Calu3 (cell line): ENCODE results near the gene HMOX1. TPM values are rescaled to one million over a fixed set of nuclear protein-coding genes. Genes with fewer than 3 reads are reported as not detected.
A peak's percentile ranks its signal among the peaks of the same experiment; 100 is the strongest.
"Not testable (repeated sequence)": the region's sequence is repeated elsewhere in the genome, so short reads cannot be mapped to it uniquely, and the experiment has no call there.

Experiments used
- BruUV-seq: library from RNA; stranded (reverse); fragments of 400-500 nt; replicated peaks from 2 replicates; lab custom pipeline; 2021; lab: Mats Ljungman, UMichigan
- CTCF ChIA-PET: fragments of 300-600 bp; sonication (Branson Sonifier 250); formaldehyde crosslinking; loops from one replicate; lab custom pipeline; 2022; ENCODE audit warnings: antibody characterized with exemption; lab: Charles Lee
- DNase-seq: peaks from one replicate; pipeline ENCODE4 v3.0.0; 2022
- H3K27ac Mint-ChIP-seq: one replicate; pipeline ENCODE4 v1.8.0; 2022; ENCODE audit warnings: mixed read lengths; ENCODE audit not compliant: unreplicated experiment
- H3K27me3 Mint-ChIP-seq: one replicate; pipeline ENCODE4 v1.8.0; 2022; ENCODE audit warnings: mixed read lengths; ENCODE audit not compliant: unreplicated experiment
- H3K36me3 Mint-ChIP-seq: one replicate; pipeline ENCODE4 v1.8.0; 2022; ENCODE audit warnings: mild to moderate bottlenecking, moderate library complexity, mixed read lengths; ENCODE audit not compliant: insufficient read depth, unreplicated experiment
- H3K4me1 Mint-ChIP-seq: one replicate; pipeline ENCODE4 v1.8.0; 2022; ENCODE audit warnings: mild to moderate bottlenecking, low read depth, mixed read lengths; ENCODE audit not compliant: unreplicated experiment
- H3K4me3 Mint-ChIP-seq: one replicate; pipeline ENCODE4 v1.8.0; 2022; ENCODE audit warnings: mild to moderate bottlenecking, low read depth, moderate library complexity, mixed read lengths; ENCODE audit not compliant: unreplicated experiment
- H3K9me3 Mint-ChIP-seq: one replicate; pipeline ENCODE4 v1.8.0; 2022; ENCODE audit warnings: low read depth, mixed read lengths; ENCODE audit not compliant: unreplicated experiment
- CTCF ChIP-seq: fragments of 200-600 bp; IDR thresholded peaks from one replicate; pipeline ENCODE4 v1.8.0; 2022; ENCODE audit warnings: antibody characterized with exemption; ENCODE audit not compliant: unreplicated experiment
- intact Hi-C: fragments of 100-400 bp; cut with micrococcal nuclease; formaldehyde crosslinking; loops from one replicate; pipeline ENCODE4 v1.10.0; 2022; ENCODE audit not compliant: unreplicated experiment
- total RNA-seq: library from RNA; stranded (reverse); gene quantifications from 2 replicates; pipeline ENCODE4 v1.2.3, GENCODE V29; 2022

HMOX1 gene
- total RNA-seq, 1 experiment from 2014 or later = 0.85 TPM

GRCh38 chr22:35435201-35435740, 54.4 kb downstream of the HMOX1 start:
- no peak for TF ChIP-seq CTCF
- Mint-ChIP-seq H3K4me1 (no peaks in the 10 kb centered on the region), H3K4me3 (no peak overlapping the region), H3K9me3 (peaks cover 7% of the 10 kb centered on the region), H3K27ac (no peak overlapping the region), H3K36me3 (peaks cover 8% of the 10 kb centered on the region), H3K27me3 (no peaks in the 10 kb centered on the region)
- CTCF ChIA-PET = interaction anchor here (0.7 kb wide), 1 partner anchor 329 kb away, joined by 3 read pairs; no protein-coding TSS in a partner anchor
- BruUV-seq = no TSS peak
- intact Hi-C loops = no loop called here
- DNase-seq = no peak

- no peak overlapping the region for H3K4me3 Mint-ChIP-seq
- peaks cover 7% of the 10 kb centered on the region for H3K9me3 Mint-ChIP-seq
- CTCF ChIA-PET = no interaction called here
Observed at GRCh38 chr22:35436421-35436820, 55.5 kb downstream of the HMOX1 start.

GRCh38 chr22:35437049-35437448, 56.2 kb downstream of the HMOX1 start:
- TF ChIP-seq CTCF = no peak
- Mint-ChIP-seq H3K36me3 (peaks cover 3% of the 10 kb centered on the region), H3K9me3 (peaks cover 7% of the 10 kb centered on the region), H3K4me1 (no peaks in the 10 kb centered on the region), H3K27me3 (no peaks in the 10 kb centered on the region), H3K4me3 (no peak overlapping the region), H3K27ac (no peak overlapping the region)
- intact Hi-C loops = no loop called here
- CTCF ChIA-PET = no interaction called here
- no TSS peak for BruUV-seq
- DNase-seq = peak; percentile 10

More at GRCh38 chr22:35436421-35436820, 55.5 kb downstream of the HMOX1 start:
- BruUV-seq = no TSS peak
- no peak for DNase-seq
- H3K27ac Mint-ChIP-seq = no peak overlapping the region
- intact Hi-C loops = no loop called here
- TF ChIP-seq CTCF = no peak
- no peaks in the 10 kb centered on the region for H3K27me3 Mint-ChIP-seq
- peaks cover 8% of the 10 kb centered on the region for H3K36me3 Mint-ChIP-seq
- no peaks in the 10 kb centered on the region for H3K4me1 Mint-ChIP-seq

GRCh38 chr22:35438673-35439364, 57.9 kb downstream of the HMOX1 start:
- BruUV-seq, H3K36me3 Mint-ChIP-seq, DNase-seq, CTCF ChIA-PET, H3K9me3 Mint-ChIP-seq, H3K27ac Mint-ChIP-seq, H3K4me1 Mint-ChIP-seq, H3K27me3 Mint-ChIP-seq, intact Hi-C loops, H3K4me3 Mint-ChIP-seq: not testable (repeated sequence)

- H3K9me3 Mint-ChIP-seq = peaks cover 7% of the 10 kb centered on the region
- no peak for TF ChIP-seq CTCF
- no peaks in the 10 kb centered on the region for H3K4me1 Mint-ChIP-seq
- H3K27me3 Mint-ChIP-seq = no peaks in the 10 kb centered on the region
- CTCF ChIA-PET = no interaction called here
- intact Hi-C loops = no loop called here
- no peak overlapping the region for H3K4me3 Mint-ChIP-seq
- no peak for DNase-seq
- no TSS peak for BruUV-seq
- no peak overlapping the region for H3K27ac Mint-ChIP-seq
- no peaks in the 10 kb centered on the region for H3K36me3 Mint-ChIP-seq
Observed at GRCh38 chr22:35439365-35439717, 58.4 kb downstream of the HMOX1 start.
